ENCODE results near the gene LRRC32. TPM values are rescaled to one million over a fixed set of nuclear protein-coding genes. Genes with fewer than 3 reads are reported as not detected.

The LRRC32 gene
- total RNA-seq, 1 donor from 2014 or later = 6.8 TPM

DNA sequence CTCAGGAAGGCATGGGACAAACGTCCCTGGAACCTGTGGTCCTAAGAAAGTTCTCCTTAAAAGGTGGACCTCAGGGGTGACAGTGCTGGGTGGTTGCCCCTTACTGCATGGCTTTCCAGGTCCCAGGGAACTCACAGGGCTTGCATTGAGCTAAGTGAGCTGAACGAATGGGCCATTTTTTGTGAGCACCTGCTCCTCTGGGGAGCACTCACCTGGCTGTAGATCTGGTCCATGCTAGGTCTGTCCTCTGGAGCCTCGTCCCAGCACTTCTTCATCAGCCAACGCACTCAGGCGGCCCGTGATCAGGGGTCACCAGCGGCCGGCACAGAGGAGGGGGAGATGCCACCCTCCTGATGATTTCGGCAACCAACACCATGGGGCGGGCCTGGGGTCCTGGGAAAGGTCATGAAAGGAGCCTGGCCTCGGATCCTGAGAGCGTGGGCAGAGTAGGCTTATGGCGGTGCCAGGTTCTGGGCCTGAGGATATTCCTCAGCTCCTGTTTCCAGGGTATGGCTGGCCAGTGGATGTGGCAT lies 36.8 kb upstream of the LRRC32 start:
- no peak for DNase-seq (ENCODE audit: low read depth)
- TF ChIP-seq, protein P1, sequence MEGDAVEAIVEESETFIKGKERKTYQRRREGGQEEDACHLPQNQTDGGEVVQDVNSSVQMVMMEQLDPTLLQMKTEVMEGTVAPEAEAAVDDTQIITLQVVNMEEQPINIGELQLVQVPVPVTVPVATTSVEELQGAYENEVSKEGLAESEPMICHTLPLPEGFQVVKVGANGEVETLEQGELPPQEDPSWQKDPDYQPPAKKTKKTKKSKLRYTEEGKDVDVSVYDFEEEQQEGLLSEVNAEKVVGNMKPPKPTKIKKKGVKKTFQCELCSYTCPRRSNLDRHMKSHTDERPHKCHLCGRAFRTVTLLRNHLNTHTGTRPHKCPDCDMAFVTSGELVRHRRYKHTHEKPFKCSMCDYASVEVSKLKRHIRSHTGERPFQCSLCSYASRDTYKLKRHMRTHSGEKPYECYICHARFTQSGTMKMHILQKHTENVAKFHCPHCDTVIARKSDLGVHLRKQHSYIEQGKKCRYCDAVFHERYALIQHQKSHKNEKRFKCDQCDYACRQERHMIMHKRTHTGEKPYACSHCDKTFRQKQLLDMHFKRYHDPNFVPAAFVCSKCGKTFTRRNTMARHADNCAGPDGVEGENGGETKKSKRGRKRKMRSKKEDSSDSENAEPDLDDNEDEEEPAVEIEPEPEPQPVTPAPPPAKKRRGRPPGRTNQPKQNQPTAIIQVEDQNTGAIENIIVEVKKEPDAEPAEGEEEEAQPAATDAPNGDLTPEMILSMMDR (IDR thresholded peaks at IDR 0.05; ENCODE audit: insufficient read depth, low read length, poor library complexity, severe bottlenecking) = no peak
- peaks cover 8% of the 10 kb centered on the region for H3K27me3 ChIP-seq (ENCODE audit: control insufficient read depth, insufficient read depth, low read length)
- no peak overlapping the region for H3K4me3 ChIP-seq (ENCODE audit: low read depth, low read length)
- no peaks in the 10 kb centered on the region for H3K36me3 ChIP-seq (ENCODE audit: control insufficient read depth, insufficient read depth, low read length)

DNA sequence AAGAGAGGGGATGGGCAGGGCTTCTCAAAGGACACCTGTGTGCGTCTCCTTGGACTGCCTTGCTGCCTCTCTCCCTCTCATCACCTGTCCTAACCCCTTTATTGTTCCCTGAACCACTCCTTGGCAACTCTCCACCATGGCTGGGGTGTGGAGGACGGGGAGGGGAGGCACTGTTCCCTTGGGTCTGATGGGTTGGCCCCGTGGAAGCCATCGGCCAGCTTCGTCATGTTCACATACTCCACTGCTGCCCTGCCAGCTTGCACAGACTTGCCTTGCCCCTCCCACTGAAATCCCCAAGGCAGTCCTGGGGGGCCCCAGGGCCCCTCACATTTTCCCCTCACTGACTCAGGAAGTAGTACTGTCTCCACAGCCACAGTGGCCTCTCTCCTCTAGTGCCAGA lies 36.1 kb upstream of the LRRC32 start:
- H3K36me3 ChIP-seq (ENCODE audit: control insufficient read depth, insufficient read depth, low read length) = no peaks in the 10 kb centered on the region
- H3K4me3 ChIP-seq (ENCODE audit: low read depth, low read length) = no peak overlapping the region
- DNase-seq (ENCODE audit: low read depth) = no peak
- peaks cover 7% of the 10 kb centered on the region for H3K27me3 ChIP-seq (ENCODE audit: control insufficient read depth, insufficient read depth, low read length)
- TF ChIP-seq, protein P1 (IDR thresholded peaks at IDR 0.05; ENCODE audit: insufficient read depth, low read length, poor library complexity, severe bottlenecking) = no peak

DNA sequence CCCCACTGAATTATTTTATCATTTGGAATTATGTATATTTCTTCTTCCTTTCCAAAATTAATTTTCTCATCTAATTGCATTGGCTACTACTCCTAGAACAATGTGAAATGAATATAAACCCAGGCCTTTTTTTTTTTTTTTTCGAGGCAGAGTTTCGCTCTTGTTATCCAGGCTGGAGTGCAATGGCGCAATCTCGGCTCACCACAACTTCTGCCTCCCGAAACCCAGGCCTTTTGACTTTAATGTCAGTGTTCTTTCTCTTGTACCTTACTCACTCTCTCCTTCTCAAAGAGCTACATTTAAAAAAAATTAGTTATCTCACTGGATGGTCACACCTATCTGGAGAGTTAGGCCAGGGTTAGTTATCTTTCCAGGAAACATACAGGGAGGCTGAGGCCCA lies 35.3 kb upstream of the LRRC32 start:
- H3K36me3 ChIP-seq (ENCODE audit: control insufficient read depth, insufficient read depth, low read length) = no peaks in the 10 kb centered on the region
- no peak for DNase-seq (ENCODE audit: low read depth)
- H3K27me3 ChIP-seq (ENCODE audit: control insufficient read depth, insufficient read depth, low read length) = peaks cover 7% of the 10 kb centered on the region
- H3K4me3 ChIP-seq (ENCODE audit: low read depth, low read length) = no peak overlapping the region
- TF ChIP-seq, protein P1 (IDR thresholded peaks at IDR 0.05; ENCODE audit: insufficient read depth, low read length, poor library complexity, severe bottlenecking) = no peak

DNA sequence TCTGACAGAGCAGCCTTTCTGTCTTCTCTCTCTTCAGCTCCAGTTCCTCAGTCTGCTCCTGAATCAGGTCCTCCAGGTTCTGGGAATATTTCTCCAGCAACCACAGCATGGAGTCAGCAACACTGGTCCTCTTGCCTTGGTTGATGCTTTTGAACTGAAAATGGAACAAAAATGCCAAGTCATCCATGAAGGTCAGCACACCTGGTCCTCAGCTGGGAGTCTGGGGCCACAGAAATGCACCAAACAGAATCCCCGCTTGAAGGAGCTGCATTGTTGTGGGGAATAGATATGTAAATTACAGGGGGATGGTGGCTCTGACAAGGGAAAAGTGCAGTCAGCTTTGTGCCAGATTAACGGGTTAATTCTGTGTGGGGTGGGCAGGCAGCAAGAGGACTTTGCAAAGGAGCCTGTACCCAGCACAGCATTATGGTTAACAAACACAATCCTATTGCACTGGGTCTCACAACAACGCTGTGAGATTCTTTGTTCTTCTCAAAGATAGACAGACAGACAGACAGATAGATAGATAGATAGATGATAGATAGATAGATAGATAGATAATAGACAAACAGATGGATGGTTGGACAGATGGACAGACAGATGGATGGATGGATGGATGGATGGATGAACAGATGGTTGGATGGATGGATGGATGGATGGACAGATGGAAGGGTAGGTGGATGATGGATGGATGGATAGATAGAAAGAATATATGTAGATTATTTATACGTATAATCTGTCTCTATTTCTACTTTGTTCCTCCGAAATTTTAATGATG lies 33.8 kb upstream of the LRRC32 start:
- no peak for DNase-seq (ENCODE audit: low read depth)
- TF ChIP-seq, protein P1 (IDR thresholded peaks at IDR 0.05; ENCODE audit: insufficient read depth, low read length, poor library complexity, severe bottlenecking) = no peak
- Histone ChIP-seq H3K36me3 (ENCODE audit: control insufficient read depth, insufficient read depth, low read length) (no peaks in the 10 kb centered on the region), H3K27me3 (ENCODE audit: control insufficient read depth, insufficient read depth, low read length) (peaks cover 5% of the 10 kb centered on the region), H3K4me3 (ENCODE audit: low read depth, low read length) (no peak overlapping the region)

DNA sequence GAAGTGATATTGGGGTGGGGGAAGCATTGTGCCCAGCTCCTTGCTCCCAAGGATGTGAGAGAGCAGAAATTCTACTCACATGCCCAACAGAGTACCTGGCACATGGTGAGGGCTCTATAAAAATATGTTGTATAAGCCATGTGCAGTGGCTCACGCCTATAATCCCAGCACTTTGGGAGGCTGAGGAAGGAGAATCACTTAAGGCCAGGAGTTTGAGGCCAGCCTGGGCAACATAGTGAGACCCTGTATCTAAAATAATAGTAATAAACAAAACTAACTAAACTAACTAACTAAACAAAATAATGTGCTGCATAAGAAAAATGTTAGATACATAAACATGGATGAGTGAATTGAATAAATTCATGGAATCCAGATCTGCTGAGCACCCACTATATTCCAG lies 33.2 kb upstream of the LRRC32 start:
- no peak for DNase-seq (ENCODE audit: low read depth)
- H3K36me3 ChIP-seq (ENCODE audit: control insufficient read depth, insufficient read depth, low read length) = no peaks in the 10 kb centered on the region
- TF ChIP-seq, protein P1 (IDR thresholded peaks at IDR 0.05; ENCODE audit: insufficient read depth, low read length, poor library complexity, severe bottlenecking) = no peak
- H3K4me3 ChIP-seq (ENCODE audit: low read depth, low read length) = no peak overlapping the region
- H3K27me3 ChIP-seq (ENCODE audit: control insufficient read depth, insufficient read depth, low read length) = peaks cover 5% of the 10 kb centered on the region
